Measurements from ENCODE around the gene ASB10. TPM values are rescaled to one million over a fixed set of nuclear protein-coding genes. Genes with fewer than 3 reads are reported as not detected.

The ASB10 gene
- total RNA-seq, 4 donors from 2014 or later, result not detected

GRCh38 chr7:151172273-151173141, 14.5 kb downstream of the ASB10 start:
- no peak overlapping the region for H3K4me3 ChIP-seq
- no peak overlapping the region for H3K27ac ChIP-seq
- DNase-seq, result no peak
- no peaks in the 10 kb centered on the region for H3K36me3 ChIP-seq
- H3K4me1 ChIP-seq, result peaks cover 4 to 15% (median 7%) of the 10 kb centered on the region in 3 donors
- TF ChIP-seq CTCF (IDR thresholded peaks at IDR 0.05), result peak; percentile 100
- TF ChIP-seq POLR2A (IDR thresholded peaks at IDR 0.05), result no peak
- intact Hi-C loops (cut with DNase I), result loop anchor here (5.0 kb wide), 1 partner anchor 50 kb away; no protein-coding TSS in a partner anchor
- peaks cover 0 to 94% (median 1%) of the 10 kb centered on the region in 4 donors for H3K27me3 ChIP-seq
- H3K9me3 ChIP-seq, result no peaks in the 10 kb centered on the region
- 26 to 38% methylated on average over 27 to 32 of the region's 42 CpGs for WGBS, 2 donors

GRCh38 chr7:151168787-151169162, 18.3 kb downstream of the ASB10 start:
- Histone ChIP-seq H3K4me3 (no peak overlapping the region), H3K36me3 (no peaks in the 10 kb centered on the region), H3K9me3 (no peaks in the 10 kb centered on the region), H3K4me1 (peaks cover 11 to 21% (median 18%) of the 10 kb centered on the region in 3 donors), H3K27ac (no peak overlapping the region), H3K27me3 (peaks cover 6 to 94% (median 14%) of the 10 kb centered on the region in 4 donors)
- no peak for DNase-seq
- TF ChIP-seq POLR2A (IDR thresholded peaks at IDR 0.05), result no peak
- no peak for TF ChIP-seq CTCF (IDR thresholded peaks at IDR 0.05)
- intact Hi-C loops (cut with DNase I), result no loop called here
- 33 to 55% methylated on average over 4 to 5 of the region's 10 CpGs for WGBS, 2 donors

GRCh38 chr7:151168003-151168786, 18.9 kb downstream of the ASB10 start:
- H3K27me3 ChIP-seq, result peaks cover 6 to 94% (median 13%) of the 10 kb centered on the region in 4 donors

GRCh38 chr7:151167197-151167961, 19.7 kb downstream of the ASB10 start, which contains the start of gene GBX1:
Gene GBX1, minus strand, starts transcription at chr7:151167694. Its CDS starts 146 bp downstream, at chr7:151167548.
- TF ChIP-seq POLR2A (IDR thresholded peaks at IDR 0.05) (no peak), CTCF (IDR thresholded peaks at IDR 0.05) (peak in 1 of 6 experiments; percentile 8)
- H3K9me3 ChIP-seq, result no peaks in the 10 kb centered on the region
- H3K4me1 ChIP-seq, result peaks cover 11 to 21% (median 18%) of the 10 kb centered on the region in 3 donors
- H3K27me3 ChIP-seq, result peaks cover 6 to 96% (median 13%) of the 10 kb centered on the region in 4 donors
- no peaks in the 10 kb centered on the region for H3K36me3 ChIP-seq
- H3K27ac ChIP-seq, result no peak within 1 kb of the TSS
- intact Hi-C loops (cut with DNase I), result no loop called here
- 1% methylated on average over 31 of the region's 101 CpGs; no CpG with 5 or more reads in 1 of the 2 donors for WGBS, 2 donors
- peak within 1 kb of the TSS; percentile 26 to 64 (median 44) for H3K4me3 ChIP-seq
- no peak for DNase-seq

More at GRCh38 chr7:151168003-151168786, 18.9 kb downstream of the ASB10 start:
- H3K4me1 ChIP-seq, result peaks cover 11 to 21% (median 18%) of the 10 kb centered on the region in 3 donors
- TF ChIP-seq CTCF (IDR thresholded peaks at IDR 0.05) (peak; percentile 31 to 62 (median 40)), POLR2A (IDR thresholded peaks at IDR 0.05) (no peak)
- intact Hi-C loops (cut with DNase I), result no loop called here
- no peak overlapping the region for H3K27ac ChIP-seq
- no peaks in the 10 kb centered on the region for H3K9me3 ChIP-seq
- H3K4me3 ChIP-seq, result peak overlapping the region; percentile 26 to 64 (median 44)
- no peaks in the 10 kb centered on the region for H3K36me3 ChIP-seq
- no peak for DNase-seq
- WGBS, 2 donors, result 4 to 5% methylated on average over 15 to 18 of the region's 52 CpGs

Measured in esophagus squamous epithelium (tissue), 5 donors.